Measurements from ENCODE around the gene DHX58.

The DHX58 gene

DNA sequence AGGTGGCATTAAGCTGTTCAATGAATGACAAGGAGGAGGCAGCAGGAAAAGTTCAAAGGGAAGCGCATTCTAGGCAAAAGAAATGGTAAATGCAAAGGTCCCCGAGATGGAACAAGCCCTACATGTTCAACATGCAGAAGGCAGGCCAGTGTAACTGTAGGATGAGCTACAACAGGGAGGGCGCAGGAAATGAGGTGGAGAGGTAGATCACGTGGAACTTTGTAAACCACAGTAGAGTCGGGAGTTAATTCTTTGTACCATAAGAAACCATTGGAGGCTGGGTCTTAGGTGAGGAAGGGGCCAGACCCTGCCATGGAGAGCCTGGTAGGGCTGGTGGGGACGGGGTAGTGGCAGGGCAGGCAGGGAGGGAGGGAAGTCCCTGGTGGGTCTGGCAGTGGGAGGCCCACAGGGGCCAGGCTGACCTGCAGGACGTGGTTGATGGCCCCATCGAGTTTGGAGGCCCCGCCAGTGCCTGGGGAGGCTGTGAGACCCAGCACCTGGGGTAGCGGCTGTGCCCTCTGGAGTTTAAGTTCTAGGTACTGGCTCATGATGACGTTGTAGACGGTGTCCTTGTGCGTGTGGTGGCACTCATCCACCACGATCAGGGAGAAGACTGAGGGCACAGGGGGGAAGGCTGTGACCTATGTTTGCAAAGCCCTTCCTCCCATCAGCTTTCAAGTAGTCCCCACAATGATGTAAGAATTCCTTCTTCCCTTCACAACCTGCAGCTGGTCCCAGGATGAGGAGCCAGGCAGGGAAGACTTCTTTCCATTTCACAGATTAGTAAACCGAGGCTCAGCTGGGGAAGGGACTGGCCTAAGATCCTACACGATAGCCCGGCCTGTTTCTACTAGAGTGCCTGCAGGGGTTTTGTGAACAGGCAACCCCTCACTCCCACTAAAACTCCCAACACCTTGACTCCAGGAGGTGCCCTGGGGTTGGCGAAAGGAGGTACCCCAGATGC is 1.9 kb downstream of the DHX58 start:
- no peak for DNase-seq (ENCODE audit: low read depth in 2 of 2)

DNA sequence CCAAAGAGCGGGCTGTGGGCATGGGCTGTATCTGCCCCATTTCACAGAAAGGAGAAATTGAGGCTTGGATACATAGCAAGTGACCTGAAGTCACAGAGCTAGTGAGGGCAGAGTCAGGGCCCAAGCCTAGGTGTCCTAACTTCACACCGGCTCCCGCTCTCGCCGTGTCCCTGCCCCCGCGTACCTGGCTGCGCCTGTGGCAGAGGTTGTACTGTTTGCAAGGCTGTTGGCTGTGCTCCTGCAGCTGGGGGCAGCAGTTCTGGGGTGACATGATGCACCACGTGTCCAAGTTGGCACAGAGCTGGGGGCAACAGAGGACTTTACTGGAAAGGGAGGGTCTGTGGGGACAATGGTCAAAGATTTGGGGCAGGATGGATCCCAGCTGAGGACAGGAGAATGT is 3.4 kb downstream of the DHX58 start:
- DNase-seq (ENCODE audit: low read depth in 2 of 2) = no peak

DNA sequence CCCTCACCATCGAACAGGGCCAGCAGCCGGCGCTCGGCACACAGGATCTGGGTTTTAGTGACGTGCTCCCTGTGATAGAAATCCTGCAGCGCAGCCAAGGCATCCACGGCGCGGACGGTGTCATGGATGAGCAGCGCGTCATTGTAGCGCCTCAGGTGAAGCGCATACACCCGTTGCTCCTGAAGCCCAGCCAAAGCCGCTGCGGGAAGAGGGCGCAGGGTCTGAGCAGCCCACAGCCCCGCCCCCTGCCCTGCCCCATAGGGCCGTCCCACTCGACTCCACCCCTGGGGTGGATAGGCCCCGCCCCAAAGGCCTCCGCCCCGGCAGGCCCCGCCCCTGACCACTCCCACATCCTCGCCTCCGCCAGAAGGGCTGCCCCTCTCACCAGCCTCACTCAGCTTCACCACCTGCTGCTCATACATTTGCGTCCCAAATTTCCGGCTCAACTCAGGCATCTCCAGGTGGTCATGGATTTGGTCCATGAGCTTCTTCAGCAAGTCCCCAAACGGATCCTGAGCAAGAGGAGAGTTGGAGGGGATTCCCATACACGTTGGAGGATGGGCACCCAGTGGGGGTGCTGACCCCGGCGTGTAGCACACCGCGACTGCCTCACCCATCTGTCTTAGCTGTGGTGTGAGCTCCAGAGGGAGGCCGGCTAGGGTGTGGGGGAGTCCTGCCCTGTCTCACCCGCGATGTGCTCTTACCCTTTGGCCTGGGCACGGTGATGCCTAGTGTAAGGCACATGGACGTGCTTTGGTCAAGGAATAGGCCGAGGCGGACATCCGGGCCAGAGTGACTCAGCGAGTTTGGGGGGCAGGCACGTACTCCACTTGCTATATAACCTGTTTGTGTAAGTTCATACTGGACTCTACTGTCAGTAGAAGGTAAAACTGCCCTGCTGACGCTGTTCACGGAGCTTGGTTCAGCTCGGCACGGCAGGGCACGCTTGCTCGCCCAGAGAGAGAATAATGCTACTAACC is 4.6 kb downstream of the DHX58 start:
- DNase-seq (ENCODE audit: low read depth in 2 of 2) = peak; percentile 77 to 85

DNA sequence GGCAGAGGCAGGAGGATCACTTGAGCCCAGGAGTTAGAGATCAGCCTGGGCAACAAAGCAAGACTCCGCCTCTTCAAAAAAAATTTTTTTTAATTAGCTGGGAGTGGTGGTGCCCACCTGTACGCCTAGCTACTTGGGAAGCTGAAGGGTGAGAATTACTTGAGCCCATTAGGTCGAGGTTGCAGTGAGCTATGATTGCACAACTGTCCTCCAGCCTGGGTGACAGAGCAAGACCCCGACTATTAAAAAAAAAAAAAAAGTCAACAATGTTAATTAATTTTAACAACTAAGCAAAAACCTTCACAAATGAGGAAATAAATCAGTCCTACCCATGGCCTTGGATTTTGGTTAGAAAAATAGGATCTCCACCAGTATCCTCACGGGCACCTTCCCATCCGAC is 5.4 kb downstream of the DHX58 start:
- DNase-seq (ENCODE audit: low read depth in 2 of 2) = no peak

DNA sequence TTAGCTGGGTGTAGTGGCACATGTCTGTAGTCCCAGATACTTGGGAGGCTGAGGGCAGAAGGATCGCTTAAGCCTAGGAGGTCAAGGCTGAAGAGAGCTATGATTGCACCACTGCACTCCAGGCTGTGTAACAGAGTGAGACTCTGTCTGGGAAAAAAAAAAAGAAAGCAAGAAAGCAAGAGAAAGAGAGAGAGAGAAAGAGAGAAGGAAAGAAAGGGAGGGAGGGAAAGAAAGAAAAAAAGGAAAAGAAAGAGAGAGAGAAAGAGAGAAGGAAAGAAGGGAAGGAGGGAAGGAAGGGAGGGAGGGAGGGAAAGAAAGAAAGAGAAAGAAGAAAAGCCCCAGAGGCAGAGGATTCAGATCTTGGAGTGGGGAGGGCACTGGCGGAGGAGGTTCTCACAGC is 6.5 kb downstream of the DHX58 start:
- DNase-seq (ENCODE audit: low read depth in 2 of 2) = no peak

DNA sequence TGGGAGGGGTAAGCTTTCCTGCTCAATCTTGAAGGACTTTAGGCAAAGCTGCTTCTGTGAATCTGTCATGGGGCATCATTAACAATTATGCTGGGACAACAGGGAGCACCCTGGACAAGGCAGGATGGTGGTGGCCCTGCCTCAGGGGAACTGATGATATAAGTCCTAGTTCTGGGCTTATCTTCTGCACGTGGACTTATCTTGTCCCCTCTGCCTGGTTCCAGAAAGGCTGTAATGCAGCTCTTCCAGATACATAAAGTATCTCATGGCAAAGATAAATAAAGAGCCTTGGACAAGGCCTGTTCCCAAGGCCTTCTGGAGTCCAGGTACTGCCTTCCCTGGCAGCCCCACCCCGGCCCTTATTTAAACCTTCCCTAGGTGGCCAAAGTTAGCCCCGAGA is 8.2 kb downstream of the DHX58 start:
- no peak for DNase-seq (ENCODE audit: low read depth in 2 of 2)

DNA sequence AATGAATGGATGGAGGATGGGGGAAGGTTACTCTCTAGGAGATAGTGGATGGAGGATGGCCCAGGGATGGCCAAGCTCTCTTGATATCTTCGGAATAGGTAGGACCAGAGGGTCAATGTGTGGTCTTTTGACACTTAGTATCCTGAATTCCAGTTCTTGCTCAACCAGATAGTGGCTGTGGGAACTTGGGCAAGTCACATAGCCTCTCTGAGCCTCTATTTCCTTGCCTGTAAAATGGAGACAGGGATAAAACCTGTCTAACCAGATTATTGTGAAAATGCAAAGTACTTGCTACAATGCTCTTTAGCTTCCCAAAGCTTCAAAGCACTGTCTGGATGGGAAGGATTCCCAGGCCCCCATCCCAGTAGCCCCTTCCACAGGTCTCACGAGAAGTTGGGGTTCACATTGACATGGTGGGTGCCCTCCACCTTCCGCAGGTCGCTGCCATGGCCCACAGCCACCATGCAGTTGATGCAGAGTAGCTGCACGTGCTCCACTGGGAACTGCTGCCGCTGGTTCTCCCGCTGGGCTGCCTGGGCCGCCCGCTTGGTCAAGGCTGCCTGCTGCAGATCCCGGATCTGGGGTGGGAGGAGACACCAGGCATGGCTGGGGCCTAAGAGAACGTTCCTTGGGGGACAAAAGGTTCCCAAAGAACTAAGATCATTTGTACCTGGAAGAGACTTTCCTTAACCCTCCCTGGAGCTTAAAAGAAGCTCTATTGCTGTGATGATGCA is 9.1 kb downstream of the DHX58 start:
- DNase-seq (ENCODE audit: low read depth in 2 of 2) = no peak

DNA sequence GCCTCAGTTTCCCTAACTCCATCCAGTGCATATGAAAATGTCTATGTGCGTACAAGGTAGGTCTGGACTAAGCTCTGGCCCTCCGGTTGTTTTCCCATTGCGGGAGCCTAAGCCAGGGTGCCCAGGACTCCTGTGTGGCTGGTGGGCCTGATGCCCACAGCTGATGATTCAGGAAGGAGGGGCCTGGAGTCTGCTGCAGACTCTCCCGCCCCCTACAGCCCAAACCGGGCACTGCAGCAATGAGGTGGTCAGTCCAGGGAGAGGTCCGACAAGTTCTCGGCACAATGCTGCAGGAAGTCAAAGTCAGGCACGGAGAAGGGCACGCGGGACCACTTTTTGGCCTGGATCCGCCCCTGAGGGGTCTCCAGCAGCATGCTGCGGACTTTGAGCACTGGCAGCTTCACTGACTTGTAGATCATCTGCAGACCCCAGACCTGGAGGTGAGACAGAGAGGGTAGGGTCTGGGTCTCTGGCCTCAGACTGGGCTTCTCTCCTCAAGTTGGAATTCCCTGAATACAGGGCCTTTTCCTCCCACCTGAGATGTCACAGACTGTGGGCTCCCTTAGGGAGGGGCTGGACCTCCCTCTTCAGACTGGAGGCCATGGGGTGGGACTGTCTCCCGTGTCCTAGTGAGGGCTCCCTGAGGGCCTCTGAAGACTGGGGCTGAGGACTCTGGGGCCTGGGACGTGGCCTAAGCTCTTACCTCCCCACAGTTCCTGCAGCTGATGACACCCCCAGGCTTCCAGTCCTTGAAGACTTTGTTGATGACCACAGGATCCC is 10.8 kb downstream of the DHX58 start:
- DNase-seq (ENCODE audit: low read depth in 2 of 2) = peak; percentile 21 to 24

DNA sequence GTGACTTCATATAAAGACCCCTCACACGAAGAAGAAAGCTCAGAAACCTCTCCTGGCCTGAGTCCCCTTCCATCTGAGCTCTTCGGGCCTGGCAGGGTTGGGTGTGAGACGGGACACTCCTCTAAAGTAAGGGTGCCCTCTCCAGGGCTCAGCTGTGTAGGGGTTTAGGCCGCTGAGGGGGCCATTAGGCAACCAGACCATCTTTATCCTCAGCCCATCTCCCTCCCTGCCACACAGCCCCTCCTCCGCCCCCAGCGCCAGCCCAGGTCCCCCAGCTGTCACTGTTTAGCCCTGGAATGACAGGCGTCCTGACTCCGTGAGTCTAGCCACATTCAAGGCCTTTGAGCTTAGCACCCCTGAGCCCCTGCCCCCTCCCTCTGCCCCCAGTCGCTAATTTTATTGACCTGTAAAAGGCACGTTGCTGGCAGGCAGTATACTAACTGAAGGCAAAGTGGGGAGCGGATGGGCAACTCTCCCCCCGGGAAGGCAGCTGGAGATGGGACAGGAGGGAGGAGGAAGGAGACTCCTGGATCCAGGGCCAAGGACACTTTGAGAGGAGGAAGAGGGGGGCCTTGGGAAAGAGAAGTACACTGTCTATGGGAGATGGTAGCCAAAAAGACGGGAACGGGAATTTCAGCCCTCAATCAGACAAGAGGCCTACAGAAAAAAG is 13.6 kb downstream of the DHX58 start:
- no peak for DNase-seq (ENCODE audit: low read depth in 2 of 2)

DNA sequence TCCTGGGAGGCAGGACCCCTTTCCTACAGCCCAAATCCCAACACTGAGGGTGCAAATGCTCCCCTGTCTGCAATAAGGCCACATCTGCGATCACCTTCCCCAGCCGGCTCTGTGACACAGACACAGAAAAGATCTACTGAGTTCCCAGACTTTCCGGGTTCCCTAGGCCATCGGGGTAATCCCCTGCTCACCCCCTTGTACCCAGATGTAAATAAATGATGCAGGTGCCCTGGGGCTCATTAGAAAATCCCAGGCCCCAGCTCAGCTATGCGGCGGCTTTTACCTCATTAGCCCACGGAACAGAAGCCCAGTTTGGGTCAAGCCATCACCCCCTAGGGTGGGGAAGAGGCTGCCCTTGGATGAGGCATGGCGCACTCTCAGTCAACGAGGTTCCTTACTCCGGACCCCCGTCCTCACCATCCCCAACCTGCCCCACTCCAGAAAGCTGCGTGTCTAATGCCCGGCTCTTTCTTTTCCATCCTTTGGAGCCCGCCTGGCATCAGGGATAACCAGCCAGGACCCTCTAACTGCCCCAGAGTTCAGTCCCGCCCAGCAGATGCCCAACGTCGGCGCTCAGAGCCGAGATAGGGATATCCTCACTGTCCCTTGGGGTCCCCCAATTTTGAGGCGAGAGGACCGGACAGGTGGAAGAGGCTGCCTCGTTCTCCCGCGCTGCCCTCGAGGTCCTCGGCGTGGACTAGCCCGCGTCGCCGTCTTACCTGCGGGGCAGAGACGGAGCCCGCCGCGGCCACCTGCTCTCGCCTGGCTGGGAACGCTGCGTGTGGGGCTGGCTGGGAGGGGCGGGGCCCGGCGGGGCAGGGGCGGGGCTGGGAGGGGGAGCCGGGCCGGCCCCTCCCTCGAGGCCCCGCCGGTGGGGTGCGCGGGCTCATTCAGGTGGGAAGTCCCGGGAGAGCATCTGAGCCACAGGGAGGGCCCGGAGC is 14.6 kb downstream of the DHX58 start, which contains the start of gene ZNF385C:
Gene ZNF385C, minus strand, starts transcription at position 783 of the 941 bp plus-strand sequence. CDS start 35,417 bp downstream, outside the sequence.
- DNase-seq (ENCODE audit: low read depth in 2 of 2) = peak in 1 of 2 donors; percentile 17

DNA sequence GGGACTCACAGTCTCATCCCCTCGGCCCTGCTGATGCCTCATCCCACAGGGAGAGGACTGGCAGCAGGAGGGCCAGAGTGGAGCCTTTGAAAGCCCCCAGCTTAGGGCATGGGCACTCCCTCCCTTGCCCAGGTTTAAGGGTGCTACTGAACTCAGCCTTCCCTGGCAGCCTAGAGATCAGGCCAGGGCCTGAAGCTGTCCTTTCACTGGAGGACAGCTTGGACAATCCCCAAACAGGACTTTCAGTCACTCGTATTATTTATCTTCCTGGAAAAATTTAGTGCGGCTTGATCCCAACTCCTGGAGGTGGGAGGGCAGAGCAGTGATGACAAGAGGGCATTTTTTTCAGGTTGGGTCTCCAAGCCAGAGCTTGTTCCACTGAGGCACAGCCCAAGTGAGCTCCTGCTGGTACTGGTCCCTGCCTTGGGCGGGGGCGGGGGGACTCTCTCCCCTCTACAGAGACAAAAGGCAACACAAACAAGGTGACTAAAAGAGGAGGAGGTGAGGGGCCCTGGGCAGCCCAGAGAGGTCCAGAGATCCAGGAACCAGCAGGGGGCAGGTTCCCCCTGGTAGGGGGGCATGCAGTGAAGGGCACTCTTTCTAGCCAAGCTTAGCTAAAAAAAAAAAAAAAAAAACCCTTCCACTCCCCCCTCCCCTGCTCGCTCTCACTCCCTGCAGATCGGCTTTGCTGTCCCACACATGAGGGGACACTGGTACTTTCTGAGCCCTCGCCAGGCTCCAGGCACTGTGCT is 16.0 kb downstream of the DHX58 start:
- no peak for DNase-seq (ENCODE audit: low read depth in 2 of 2)

DNA sequence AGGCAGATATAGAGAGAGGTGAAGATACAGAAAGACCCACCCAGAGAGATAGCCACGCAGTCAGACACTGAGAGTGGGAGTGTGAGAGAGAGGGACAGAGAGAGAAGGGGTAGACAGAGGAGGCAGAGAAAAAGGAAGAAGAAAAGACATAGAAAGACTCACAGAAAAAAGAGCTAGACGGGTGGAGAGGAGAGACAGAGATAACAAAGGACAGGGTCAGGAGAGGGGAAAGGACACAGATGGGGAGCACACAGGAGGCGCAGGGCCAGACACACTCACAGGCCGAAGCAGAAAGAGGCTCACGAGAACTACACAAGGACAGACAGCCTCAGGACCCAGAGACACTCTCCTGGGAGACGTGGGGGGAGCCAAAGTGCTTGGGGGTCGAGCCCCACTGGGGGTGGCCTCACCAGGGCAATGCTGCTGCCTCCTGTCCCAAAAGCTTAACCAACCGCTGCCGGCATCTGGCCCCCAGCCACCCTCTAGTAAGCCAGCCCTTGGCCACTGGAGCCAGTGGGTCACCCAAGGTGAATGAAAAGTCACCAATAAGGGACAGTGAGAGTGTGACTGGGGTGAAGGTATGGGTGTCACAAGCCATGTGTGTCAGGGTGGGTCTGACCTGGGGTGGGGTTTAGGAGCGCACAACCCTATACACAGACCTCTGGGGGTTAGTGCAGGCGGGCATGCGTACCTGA is 18.0 kb downstream of the DHX58 start:
- no peak for DNase-seq (ENCODE audit: low read depth in 2 of 2)

DNA sequence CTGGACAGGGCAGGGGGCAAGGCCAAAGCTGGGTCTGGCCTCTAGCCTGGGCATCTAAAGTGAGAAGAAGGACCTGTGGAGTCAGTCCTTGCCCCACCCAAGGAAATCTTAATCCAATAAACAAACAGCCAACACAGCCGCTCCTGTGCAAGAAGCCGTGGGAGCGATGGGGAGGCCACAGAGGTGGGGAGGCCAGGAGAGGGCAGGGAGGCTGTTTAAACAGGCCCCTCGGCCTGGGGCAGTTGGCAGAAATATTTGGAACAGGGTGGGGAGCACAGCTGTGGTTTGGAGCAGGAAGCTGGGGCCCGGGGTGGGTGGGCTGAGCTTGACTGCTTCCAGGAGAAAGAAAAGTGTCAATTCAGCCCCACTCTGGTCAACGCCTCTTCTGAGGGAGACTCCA is 19.6 kb downstream of the DHX58 start:
- DNase-seq (ENCODE audit: low read depth in 2 of 2) = no peak

DNA sequence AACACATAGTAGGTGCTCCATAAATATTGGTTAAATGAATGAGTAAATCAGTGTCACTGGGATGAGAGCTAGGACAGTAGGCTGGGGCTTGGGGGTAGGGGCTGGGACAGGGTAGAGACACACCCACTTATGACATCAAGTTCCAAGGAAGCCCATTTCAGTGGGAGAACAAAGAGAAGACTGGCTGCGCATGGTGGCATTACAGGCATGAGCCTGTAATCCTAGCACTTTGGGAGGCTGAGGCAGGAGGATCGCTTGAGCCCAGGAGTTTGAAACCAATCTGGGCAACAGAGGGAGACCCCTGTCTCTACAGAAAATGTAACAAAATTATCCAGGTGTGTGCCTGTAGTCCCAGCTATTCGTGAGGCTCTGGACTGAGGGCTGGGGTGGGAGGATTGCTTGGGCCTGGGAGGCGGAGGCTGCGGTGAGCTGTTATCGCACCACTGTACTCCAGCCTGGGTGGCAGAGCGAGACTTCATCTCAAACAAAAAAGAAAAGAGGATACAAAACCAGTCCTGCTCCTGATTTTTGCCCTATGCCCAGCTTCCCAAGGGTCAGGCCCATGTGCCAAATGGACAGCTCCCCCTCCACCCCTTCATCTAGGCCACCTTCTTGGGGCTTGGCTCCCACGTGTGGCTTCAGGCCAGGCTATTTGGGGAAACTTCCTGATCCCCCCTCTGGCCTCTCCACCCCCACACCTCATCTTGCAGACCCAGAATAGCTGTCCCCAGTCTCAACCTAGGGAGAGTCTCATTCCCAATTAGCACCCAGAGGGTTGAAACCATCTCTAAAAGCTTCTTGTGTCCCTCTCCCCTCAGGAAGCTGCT is 21.3 kb downstream of the DHX58 start:
- no peak for DNase-seq (ENCODE audit: low read depth in 2 of 2)

DNA sequence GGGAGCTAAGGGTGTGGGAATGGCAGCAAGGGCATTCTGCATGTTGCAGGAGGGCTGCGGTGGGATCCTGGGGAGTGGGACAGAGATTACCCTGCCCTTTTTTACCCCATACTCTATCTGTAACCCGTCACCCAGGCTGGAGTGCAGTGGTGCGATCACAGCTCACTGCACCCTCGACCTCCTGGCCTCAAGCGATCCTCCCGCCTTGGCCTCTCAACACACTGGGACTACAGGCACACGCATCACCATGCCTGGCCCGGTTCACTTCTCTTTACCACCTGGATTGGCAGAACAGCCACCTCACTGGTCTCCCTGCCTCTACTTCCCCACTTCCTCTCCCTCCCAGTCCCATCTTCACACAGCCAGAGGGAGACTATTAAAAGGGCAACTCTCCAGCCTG is 23.8 kb downstream of the DHX58 start:
- no peak for DNase-seq (ENCODE audit: low read depth in 2 of 2)

DNA sequence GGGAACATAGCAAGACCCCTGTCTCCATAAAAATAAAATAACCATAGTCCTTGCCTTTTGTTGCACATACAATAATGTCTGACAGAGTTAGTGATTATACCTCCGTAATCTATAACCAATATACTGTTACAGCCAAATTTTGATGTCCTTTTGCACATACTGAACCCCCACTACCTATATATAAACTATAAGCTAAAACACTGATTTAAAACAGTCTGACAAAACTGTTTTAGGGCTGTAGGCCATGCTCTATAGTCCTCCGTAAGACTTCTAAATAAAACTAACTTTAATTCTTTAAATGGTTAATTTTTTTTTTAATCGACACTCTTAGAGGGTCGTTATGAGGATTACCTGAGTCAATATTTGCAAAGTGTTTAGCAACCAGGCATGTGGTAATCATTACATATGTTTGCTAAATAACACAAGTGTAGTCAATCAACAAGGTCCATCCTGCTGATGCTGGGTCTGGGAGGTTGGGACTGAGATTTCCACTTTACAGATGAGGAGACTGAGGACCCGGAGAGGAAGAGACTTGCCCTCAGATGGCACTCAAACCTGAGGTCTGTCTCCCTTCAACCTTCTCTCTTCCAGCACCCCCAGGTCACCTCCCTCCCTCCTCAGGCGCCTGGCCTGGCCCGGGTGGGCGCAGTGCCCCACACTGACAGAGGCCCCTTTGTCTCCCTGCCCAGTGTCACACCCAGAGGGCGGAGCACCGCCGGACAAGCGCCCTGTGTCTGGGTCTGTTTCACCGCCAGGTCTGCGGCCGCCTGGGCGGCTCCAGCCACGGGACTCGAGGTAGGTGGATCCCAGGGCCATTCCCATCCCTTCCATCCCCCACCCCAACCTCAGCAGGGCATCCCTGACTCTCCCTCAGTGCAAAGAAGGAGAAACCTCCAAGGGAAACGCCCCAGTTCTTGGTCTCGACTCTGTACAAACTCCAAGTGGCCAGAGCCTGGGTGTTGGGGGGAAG is 24.5 kb downstream of the DHX58 start:
- no peak for DNase-seq (ENCODE audit: low read depth in 2 of 2)

Data from stimulated activated CD8-positive, alpha-beta memory T cell treated with anti-CD3 and anti-CD28 coated beads, Interleukin-15, amount 100 ng/mL, for 4 hours (primary cell).